ENCODE measurements around the gene RASGRF1.

DNA sequence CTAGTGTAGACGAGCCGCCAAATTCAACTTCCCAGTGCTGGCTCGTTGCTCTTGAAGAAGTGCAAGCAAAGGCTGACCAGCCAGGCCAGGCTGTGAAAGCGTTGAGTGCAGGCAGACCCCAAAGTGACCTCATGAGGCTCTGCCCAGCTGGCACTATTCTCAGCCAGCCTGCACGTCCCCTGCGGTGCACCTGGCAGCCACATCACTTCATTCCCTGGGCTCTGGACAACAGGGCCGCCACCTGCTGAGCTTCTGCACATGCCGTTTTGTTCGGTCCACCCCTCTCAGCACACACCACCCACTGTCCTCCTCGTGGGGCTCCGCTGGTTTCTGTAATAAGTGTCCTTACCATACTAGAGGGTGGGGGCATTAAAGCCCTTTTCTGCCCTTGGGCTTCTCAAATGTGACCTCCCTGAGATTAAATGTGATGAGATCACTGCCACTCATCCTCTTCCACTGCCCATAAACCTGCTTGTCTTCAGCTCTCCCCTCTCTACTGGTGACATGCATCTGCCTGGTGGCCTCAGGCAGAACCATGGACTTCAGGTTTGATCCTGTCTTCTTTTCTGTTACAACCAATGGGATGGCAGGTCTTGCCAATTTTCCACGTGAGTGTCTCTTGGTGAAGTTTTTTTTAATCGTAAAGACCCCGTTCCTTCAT, 6.1 kb downstream of the RASGRF1 start:
- TF ChIP-seq POLR2A (IDR thresholded peaks at IDR 0.05; ENCODE audit: low read length) (no peak), GATA1 (IDR thresholded peaks at IDR 0.05; ENCODE audit: low read depth, low read length) (no peak)

Measured in erythroblast (primary cell).